HT1080 (cell line): Measurements from ENCODE around the gene EGR2. TPM values are rescaled to one million over a fixed set of nuclear protein-coding genes. Genes with fewer than 3 reads are reported as not detected.

Source experiments
- total RNA-seq: library from RNA; depleted of rRNA; stranded (reverse); fragments of >200 nt; shearing (Covaris generic); gene quantifications from 2 replicates; pipeline ENCODE4 v1.2.3, GENCODE V29; 2014; rRNA removed

EGR2 gene
- total RNA-seq, 1 experiment from 2014 or later = not detected

Other genes with a start within 250 kb of the EGR2 start
- gene ADO, start 11.6 kb downstream of the EGR2 start, total RNA-seq = 33.2 and 38.4 TPM in 2 replicates